CD4-positive, alpha-beta T cell treated with Interleukin-17A for 4 hours (primary cell): ENCODE measurements around the gene H2AZ1.

Experiments used
- DNase-seq: peaks from one replicate; pipeline ENCODE4 v3.0.0-alpha.2; 2020; ENCODE audit warnings: mixed read lengths

H2AZ1 gene

DNA sequence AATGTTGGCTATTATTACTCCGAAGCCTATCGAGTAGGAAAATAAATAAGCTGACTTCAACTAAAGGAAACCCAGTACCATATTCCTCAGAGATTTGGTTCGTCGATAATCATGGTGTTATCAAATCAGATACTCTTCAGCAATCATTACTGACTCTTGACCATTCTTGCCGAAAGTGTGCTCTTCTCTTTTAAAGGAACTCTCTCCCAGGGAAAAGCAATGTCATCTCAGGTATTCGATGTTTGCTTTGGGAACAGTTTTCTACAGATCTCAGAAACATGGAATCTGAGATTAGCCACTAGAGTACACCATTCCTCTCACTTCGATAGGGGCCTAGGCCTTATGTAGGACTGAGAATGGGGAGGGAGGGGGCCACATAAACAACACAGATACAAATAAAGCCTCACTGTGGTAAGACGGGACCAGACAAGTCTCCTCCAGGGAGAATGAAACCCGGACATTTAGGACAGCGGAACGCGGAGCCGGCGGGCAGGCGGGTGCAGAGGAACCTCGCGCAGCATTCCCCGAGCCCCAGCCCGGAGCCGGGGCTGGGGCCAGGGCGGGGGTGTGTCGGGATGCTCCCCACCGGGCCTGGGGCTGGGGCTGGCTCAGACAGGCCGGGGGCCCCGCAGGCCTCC, 4.2 kb downstream of the H2AZ1 start:
- DNase-seq, result no peak

DNA sequence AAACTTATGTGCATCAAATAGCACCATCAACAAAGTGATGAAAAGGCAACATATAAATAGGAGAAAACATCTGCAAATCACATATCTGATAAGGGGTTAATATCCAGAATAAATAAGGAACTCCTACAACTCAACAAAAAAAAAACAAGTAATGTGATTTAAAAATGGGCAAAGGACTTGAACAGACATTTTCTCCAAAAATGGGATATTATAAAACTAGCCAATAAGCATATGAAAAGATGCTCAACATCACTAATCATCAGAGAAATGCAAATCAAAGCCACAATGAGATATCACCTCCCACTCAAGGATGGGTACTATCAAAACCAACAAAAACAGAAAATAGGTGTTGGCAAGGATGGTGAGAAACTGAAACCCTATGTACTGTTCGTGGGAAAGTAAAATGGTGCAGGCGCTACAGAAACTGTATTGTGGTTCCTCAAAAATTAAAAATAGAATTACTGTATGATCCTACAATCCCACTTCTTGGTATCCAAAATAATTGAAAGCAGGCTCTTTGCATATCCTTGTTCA, 6.1 kb downstream of the H2AZ1 start:
- no peak for DNase-seq

DNA sequence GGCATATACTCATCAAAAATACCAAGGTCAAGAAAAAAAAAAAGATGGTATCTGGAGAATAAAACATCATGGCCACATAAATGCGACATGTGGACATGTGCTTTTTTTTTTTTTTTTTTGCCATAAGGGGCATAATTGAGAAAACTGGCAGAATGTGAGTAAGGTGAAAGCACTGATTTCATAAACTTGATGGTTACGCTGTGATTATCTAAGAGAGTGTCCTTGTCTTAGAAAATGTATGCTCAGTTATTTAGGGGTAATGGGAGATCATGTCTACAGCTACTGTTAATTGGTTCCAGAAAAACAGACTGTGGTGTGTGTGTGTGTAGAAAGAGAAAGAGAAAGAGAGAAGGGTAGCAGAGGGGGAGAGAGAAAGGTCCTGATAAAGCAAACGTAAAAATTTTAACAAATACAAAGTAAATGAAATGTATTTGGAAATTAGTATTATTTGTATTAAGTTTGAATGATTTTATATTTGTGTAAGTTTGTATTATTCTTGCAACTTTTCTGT, 11.8 kb downstream of the H2AZ1 start:
- DNase-seq, result no peak

DNA sequence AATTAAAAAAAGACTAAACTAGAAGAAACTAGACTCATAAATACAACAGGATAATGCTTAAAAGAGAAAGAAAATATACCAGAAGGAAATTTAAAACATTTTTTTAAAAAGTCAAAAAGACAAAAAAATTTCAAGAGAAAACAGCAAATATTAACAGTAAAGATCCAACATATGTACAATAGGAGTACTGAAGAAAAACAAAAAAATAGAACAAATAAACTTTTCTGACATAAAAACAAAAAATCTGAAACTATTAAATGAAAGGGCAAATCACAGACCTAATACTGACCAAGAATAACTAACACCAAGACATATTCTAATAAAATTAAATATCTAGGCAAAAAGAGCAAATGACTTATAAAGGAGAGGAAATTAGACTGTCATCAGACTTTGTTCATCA, 15.2 kb downstream of the H2AZ1 start:
- DNase-seq, result no peak

DNA sequence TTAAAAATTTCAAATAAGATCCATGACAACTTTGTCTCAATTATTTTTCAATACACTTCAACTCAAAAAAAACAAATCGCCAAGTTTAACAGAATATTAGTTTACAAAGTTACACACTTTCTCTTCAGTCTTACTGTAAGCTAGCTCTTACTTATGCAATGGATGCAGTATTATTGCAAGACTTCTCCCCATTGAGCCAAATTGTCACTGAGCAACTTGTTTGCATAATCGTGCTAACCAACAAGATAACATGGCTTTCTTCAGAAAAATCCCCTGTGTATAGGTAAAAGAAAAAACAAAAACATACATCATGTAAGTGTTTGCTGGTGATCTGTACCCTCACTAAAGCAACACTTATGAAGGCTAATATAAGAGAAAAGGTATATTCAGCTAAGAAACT, 22.5 kb downstream of the H2AZ1 start:
- DNase-seq, result no peak

DNA sequence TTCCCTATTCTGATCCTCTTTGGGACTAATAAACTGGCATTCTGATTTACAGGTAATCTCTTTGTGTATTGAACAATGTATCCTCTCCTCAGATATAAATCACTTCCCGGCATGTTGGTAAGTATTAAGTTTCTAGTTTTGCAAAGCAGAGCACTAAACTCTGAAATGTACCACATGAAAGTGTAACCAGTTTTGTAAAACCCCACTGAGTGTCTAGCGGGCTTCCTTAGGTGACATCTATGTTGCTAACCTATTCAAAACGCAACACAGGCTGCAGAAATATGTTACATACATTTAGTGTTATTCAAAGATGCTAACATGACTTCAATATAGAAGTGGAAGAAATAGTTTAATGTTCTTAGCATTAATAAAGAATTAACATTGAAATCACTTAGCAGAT, 28.9 kb downstream of the H2AZ1 start:
- DNase-seq, result peak; percentile 12

DNA sequence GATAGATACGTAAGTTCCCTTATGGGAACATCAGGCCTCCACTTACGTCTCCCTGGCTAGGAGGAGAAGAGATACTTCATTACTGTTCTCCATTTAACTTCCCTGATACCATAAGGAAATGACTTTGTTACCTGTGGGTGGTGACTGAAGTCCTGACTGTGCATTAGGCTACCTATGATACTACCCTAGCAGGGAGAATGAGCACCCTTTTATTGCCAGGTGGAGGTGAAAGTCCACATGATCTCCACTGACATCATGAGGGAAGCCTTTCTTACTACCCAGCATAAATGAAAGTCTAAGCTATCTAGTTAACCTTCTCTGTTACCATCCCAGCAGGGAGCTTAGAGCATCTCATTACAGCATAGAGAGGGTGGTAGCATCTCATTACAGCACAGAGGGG, 31.4 kb downstream of the H2AZ1 start:
- DNase-seq, result no peak

DNA sequence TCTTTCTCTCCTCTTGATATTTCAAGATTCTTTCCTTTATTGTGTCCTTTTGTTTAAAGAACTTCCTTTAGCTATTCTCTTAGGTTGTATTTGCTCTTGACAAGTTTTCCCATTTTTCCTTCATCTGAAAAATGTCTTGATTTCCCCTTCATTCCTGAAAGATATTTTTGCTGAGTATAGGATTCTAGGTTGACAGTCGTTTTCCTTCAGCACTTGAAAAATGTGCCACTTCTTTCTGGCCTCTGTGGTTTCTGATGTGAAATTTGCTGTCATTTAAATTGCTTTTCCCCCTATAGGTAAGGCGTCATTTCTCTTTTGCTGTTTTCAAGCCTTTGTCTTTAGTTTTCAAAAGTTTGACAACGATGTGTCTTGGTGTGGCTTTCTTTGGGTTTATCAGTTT, 32.5 kb downstream of the H2AZ1 start:
- DNase-seq, result no peak

DNA sequence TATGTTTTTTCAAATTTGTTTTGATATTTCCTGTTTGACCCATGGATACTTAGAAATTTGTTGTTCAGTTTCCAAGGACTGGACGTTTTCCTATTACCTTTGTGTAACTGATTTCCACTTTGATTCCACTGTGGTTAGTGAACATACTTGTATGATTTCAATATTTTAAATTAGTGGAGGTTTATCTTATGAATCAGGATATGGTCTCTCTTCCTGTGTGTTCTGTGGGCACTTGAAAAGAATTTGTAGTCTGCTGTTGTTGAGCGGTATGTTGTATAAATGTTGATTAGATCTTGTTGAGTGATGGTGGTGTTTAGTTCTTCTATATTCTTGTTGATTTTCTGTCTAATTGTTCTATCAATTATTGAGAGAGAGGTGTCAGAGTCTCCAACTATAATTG, 34.6 kb downstream of the H2AZ1 start:
- DNase-seq, result no peak
